GM23338 (cell line): Measurements from ENCODE around the gene ZNF543. TPM values are rescaled to one million over a fixed set of nuclear protein-coding genes. Genes with fewer than 3 reads are reported as not detected.

Source experiments
- ATAC-seq: fragments of 200-7000 bp; cut with Tn5 transposase; 3 replicates; pipeline ENCODE4 v1.9.1; 2020
- DNase-seq: peaks from one replicate; pipeline ENCODE4 v3.0.0-alpha.2; 2015; ENCODE audit warnings: low spot score
- H2AFZ ChIP-seq: fragments of 200-600 bp; sonication (generic); 2 replicates; pipeline ENCODE4 v1.8.0; 2016; ENCODE audit warnings: antibody characterized with exemption, mild to moderate bottlenecking, moderate library complexity
- H3F3A ChIP-seq: fragments of 200-600 bp; sonication (generic); replicated peaks from 2 replicates; pipeline ENCODE4 v1.8.0; 2017; ENCODE audit warnings: antibody characterized with exemption, mixed run types, low read depth
- H3K27ac ChIP-seq: fragments of 200-600 bp; sonication (generic); 2 replicates; pipeline ENCODE4 v1.6.1; 2016; ENCODE audit warnings: low read depth
- H3K27me3 ChIP-seq: fragments of 200-600 bp; sonication (generic); 2 replicates; pipeline ENCODE4 v1.8.0; 2016; ENCODE audit warnings: mild to moderate bottlenecking, mixed run types, moderate library complexity; ENCODE audit not compliant: insufficient read depth
- H3K36me3 ChIP-seq: fragments of 200-600 bp; sonication (generic); 2 replicates; pipeline ENCODE4 v1.8.0; 2016; ENCODE audit warnings: mild to moderate bottlenecking; ENCODE audit not compliant: insufficient read depth
- H3K4me1 ChIP-seq: fragments of 200-600 bp; sonication (generic); 2 replicates; pipeline ENCODE4 v1.8.0; 2016; ENCODE audit warnings: mild to moderate bottlenecking, moderate library complexity; ENCODE audit not compliant: insufficient read depth
- H3K4me2 ChIP-seq: fragments of 200-600 bp; sonication (generic); 2 replicates; pipeline ENCODE4 v1.7.1; 2017; ENCODE audit warnings: mixed run types
- H3K4me3 ChIP-seq: fragments of 200-600 bp; sonication (generic); 2 replicates; pipeline ENCODE4 v1.6.1; 2016; ENCODE audit warnings: mixed run types
- H3K79me2 ChIP-seq: fragments of 200-600 bp; sonication (generic); replicated peaks from 2 replicates; pipeline ENCODE4 v1.8.0; 2017; ENCODE audit warnings: mild to moderate bottlenecking; ENCODE audit not compliant: insufficient read depth
- H3K9me2 ChIP-seq: fragments of 200-600 bp; sonication (generic); 2 replicates; pipeline ENCODE4 v1.8.0; 2017; ENCODE audit not compliant: insufficient read depth
- H4K20me1 ChIP-seq: fragments of 200-600 bp; sonication (generic); replicated peaks from 2 replicates; pipeline ENCODE4 v1.8.0; 2017; ENCODE audit warnings: mild to moderate bottlenecking; ENCODE audit not compliant: insufficient read depth
- H3K27ac Mint-ChIP-seq: 2 replicates; pipeline ENCODE4 v1.8.0; 2020; ENCODE audit warnings: inconsistent platforms, mild to moderate bottlenecking, moderate library complexity, mixed read lengths
- H3K27me3 Mint-ChIP-seq: 3 replicates; pipeline ENCODE4 v1.8.0; 2022; ENCODE audit warnings: low read depth, mild to moderate bottlenecking, moderate library complexity, mixed read lengths, inconsistent platforms; ENCODE audit not compliant: insufficient read depth, poor library complexity
- H3K36me3 Mint-ChIP-seq: 3 replicates; pipeline ENCODE4 v1.8.0; 2021; ENCODE audit warnings: low read depth, mild to moderate bottlenecking, inconsistent platforms, moderate library complexity, mixed read lengths
- H3K4me1 Mint-ChIP-seq: 3 replicates; pipeline ENCODE4 v1.8.0; 2020; ENCODE audit warnings: mild to moderate bottlenecking, inconsistent platforms, mixed read lengths
- H3K4me3 Mint-ChIP-seq: 3 replicates; pipeline ENCODE4 v1.8.0; 2021; ENCODE audit warnings: moderate library complexity, mild to moderate bottlenecking, inconsistent platforms, mixed read lengths
- H3K9me3 Mint-ChIP-seq: 3 replicates; pipeline ENCODE4 v1.8.0; 2020; ENCODE audit warnings: moderate library complexity, mild to moderate bottlenecking, inconsistent platforms, mixed read lengths
- CREB1 ChIP-seq: fragments of 250-450 bp; sonication (Bioruptor Pico); IDR thresholded peaks from 2 replicates; pipeline ENCODE4 v1.5.0; 2020; ENCODE audit warnings: low read depth, mild to moderate bottlenecking, moderate library complexity
- CTCF ChIP-seq, 2 experiments: fragments of 200-600 bp in 1 of 2; sonication (generic) in 1 of 2; conservative IDR thresholded peaks; 2 replicates each; pipeline versions ENCODE4 v1.5.1 to v1.6.1; 2016 to 2017; ENCODE audit warnings: antibody characterized with exemption in 2 of 2, low read depth in 2 of 2, mild to moderate bottlenecking in 2 of 2, moderate library complexity in 1 of 2
- EZH2 ChIP-seq: fragments of 200-600 bp; sonication (generic); IDR thresholded peaks from one replicate; pipeline ENCODE4 v1.8.0; 2017; ENCODE audit warnings: antibody characterized with exemption, mild to moderate bottlenecking, low read depth; ENCODE audit not compliant: unreplicated experiment
- EZH2phosphoT487 ChIP-seq: fragments of 200-600 bp; sonication (generic); IDR thresholded peaks from one replicate; pipeline ENCODE4 v1.8.1; 2018; ENCODE audit warnings: antibody characterized with exemption; ENCODE audit not compliant: unreplicated experiment
- JUNB ChIP-seq: IDR thresholded peaks from one replicate; pipeline ENCODE4 v1.6.1; 2016; ENCODE audit warnings: antibody characterized with exemption; ENCODE audit not compliant: unreplicated experiment
- NANOG ChIP-seq: IDR thresholded peaks from 2 replicates; pipeline ENCODE4 v1.6.1; 2016; ENCODE audit warnings: antibody characterized with exemption, borderline replicate concordance
- POLR2AphosphoS5 ChIP-seq: IDR thresholded peaks from 2 replicates; pipeline ENCODE4 v1.6.1; 2016; ENCODE audit warnings: antibody characterized with exemption, low read depth
- REST ChIP-seq: IDR thresholded peaks from one replicate; pipeline ENCODE4 v1.6.1; 2018; ENCODE audit warnings: antibody characterized with exemption; ENCODE audit not compliant: unreplicated experiment
- STAT1 ChIP-seq: IDR thresholded peaks from one replicate; pipeline ENCODE4 v1.6.1; 2016; ENCODE audit warnings: antibody characterized with exemption; ENCODE audit not compliant: unreplicated experiment
- ZNF114 ChIP-seq: fragments of 250-450 bp; sonication (Bioruptor Pico); IDR thresholded peaks from 2 replicates; pipeline ENCODE4 v1.5.0; 2020; ENCODE audit warnings: mild to moderate bottlenecking, moderate library complexity
- ZNF331 ChIP-seq: fragments of 250-450 bp; sonication (Bioruptor Pico); IDR thresholded peaks from 2 replicates; pipeline ENCODE4 v1.5.0; 2020; ENCODE audit warnings: low read depth, mild to moderate bottlenecking, moderate library complexity
- polyA plus RNA-seq: library from polyadenylated mRNA; unstranded; fragments of >200 nt; fragmentation: Nextera tagmentation; extraction: Ambion mirVana; gene quantifications from 2 replicates; pipeline ENCODE4 v1.2.1, GENCODE V29; 2016
- total RNA-seq: library from RNA; depleted of rRNA; stranded (reverse); fragments of >200 nt; shearing (Covaris generic); gene quantifications from 2 replicates; pipeline ENCODE4 v1.2.3, GENCODE V29; 2014
- TF ChIP-seq, protein P1 (sequence below): fragments of 250-450 bp; sonication (Bioruptor Pico); IDR thresholded peaks from 2 replicates; pipeline ENCODE4 v1.5.0; 2020; ENCODE audit warnings: mild to moderate bottlenecking, moderate library complexity
- TF ChIP-seq, protein P2 (sequence below): IDR thresholded peaks from 2 replicates; pipeline ENCODE4 v1.6.1; 2016; ENCODE audit warnings: antibody characterized with exemption

Gene ZNF543
- total and polyA plus RNA-seq, 2 experiments from 2014 or later, result 2.4 to 10.3 TPM

DNA sequence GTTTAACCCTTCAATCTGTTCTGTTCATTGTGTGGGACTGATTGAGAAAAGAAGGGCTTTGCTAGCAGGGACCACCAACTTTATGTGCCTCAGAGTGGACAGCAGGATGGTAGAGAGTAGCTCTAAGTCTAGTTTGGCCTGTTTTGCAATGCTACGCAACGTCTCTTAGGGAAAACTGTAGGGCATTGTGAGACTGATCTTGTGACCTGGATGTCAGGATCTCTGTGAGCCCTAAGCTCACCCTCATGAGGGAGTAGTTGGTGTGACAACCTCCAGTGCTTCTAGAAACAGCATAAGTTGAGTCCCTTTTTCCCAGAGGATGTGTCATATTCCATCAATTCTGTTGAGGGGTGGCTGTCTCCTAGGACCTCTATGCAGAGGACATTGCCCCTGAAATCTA, 9.5 kb upstream of the ZNF543 start:
- H3K9me3 Mint-ChIP-seq, result no peaks in the 10 kb centered on the region
- Histone ChIP-seq H4K20me1 (no peaks in the 10 kb centered on the region), H3K36me3 (no peaks in the 10 kb centered on the region), H2AFZ (no peak overlapping the region), H3K4me2 (no peak overlapping the region), H3F3A (no peaks in the 10 kb centered on the region), H3K27me3 (peaks cover 20% of the 10 kb centered on the region), H3K4me3 (no peak overlapping the region), H3K9me2 (no peaks in the 10 kb centered on the region), H3K27ac (no peak overlapping the region), H3K79me2 (no peaks in the 10 kb centered on the region), H3K4me1 (no peaks in the 10 kb centered on the region)
- TF ChIP-seq ZNF114 (CRISPR knock-in tag) (no peak), EZH2phosphoT487 (no peak), STAT1 (no peak), EZH2 (no peak), ZNF331 (CRISPR knock-in tag) (no peak), NANOG (no peak), CTCF (conservative IDR thresholded peaks at IDR 0.05; ENCODE audit: low read depth in 2 of 2) (no peak), CREB1 (CRISPR knock-in tag) (no peak), REST (no peak), JUNB (no peak), POLR2AphosphoS5 (no peak)
- TF ChIP-seq, protein P1, sequence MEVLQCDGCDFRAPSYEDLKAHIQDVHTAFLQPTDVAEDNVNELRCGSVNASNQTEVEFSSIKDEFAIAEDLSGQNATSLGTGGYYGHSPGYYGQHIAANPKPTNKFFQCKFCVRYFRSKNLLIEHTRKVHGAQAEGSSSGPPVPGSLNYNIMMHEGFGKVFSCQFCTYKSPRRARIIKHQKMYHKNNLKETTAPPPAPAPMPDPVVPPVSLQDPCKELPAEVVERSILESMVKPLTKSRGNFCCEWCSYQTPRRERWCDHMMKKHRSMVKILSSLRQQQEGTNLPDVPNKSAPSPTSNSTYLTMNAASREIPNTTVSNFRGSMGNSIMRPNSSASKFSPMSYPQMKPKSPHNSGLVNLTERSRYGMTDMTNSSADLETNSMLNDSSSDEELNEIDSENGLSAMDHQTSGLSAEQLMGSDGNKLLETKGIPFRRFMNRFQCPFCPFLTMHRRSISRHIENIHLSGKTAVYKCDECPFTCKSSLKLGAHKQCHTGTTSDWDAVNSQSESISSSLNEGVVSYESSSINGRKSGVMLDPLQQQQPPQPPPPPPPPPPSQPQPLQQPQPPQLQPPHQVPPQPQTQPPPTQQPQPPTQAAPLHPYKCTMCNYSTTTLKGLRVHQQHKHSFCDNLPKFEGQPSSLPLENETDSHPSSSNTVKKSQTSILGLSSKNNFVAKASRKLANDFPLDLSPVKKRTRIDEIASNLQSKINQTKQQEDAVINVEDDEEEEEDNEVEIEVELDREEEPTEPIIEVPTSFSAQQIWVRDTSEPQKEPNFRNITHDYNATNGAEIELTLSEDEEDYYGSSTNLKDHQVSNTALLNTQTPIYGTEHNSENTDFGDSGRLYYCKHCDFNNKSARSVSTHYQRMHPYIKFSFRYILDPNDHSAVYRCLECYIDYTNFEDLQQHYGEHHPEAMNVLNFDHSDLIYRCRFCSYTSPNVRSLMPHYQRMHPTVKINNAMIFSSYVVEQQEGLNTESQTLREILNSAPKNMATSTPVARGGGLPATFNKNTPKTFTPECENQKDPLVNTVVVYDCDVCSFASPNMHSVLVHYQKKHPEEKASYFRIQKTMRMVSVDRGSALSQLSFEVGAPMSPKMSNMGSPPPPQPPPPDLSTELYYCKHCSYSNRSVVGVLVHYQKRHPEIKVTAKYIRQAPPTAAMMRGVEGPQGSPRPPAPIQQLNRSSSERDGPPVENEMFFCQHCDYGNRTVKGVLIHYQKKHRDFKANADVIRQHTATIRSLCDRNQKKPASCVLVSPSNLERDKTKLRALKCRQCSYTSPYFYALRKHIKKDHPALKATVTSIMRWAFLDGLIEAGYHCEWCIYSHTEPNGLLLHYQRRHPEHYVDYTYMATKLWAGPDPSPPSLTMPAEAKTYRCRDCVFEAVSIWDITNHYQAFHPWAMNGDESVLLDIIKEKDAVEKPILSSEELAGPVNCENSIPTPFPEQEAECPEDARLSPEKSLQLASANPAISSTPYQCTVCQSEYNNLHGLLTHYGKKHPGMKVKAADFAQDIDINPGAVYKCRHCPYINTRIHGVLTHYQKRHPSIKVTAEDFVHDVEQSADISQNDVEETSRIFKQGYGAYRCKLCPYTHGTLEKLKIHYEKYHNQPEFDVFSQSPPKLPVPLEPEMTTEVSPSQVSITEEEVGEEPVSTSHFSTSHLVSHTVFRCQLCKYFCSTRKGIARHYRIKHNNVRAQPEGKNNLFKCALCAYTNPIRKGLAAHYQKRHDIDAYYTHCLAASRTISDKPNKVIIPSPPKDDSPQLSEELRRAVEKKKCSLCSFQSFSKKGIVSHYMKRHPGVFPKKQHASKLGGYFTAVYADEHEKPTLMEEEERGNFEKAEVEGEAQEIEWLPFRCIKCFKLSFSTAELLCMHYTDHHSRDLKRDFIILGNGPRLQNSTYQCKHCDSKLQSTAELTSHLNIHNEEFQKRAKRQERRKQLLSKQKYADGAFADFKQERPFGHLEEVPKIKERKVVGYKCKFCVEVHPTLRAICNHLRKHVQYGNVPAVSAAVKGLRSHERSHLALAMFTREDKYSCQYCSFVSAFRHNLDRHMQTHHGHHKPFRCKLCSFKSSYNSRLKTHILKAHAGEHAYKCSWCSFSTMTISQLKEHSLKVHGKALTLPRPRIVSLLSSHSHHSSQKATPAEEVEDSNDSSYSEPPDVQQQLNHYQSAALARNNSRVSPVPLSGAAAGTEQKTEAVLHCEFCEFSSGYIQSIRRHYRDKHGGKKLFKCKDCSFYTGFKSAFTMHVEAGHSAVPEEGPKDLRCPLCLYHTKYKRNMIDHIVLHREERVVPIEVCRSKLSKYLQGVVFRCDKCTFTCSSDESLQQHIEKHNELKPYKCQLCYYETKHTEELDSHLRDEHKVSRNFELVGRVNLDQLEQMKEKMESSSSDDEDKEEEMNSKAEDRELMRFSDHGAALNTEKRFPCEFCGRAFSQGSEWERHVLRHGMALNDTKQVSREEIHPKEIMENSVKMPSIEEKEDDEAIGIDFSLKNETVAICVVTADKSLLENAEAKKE, result no peak
- TF ChIP-seq, protein P2, sequence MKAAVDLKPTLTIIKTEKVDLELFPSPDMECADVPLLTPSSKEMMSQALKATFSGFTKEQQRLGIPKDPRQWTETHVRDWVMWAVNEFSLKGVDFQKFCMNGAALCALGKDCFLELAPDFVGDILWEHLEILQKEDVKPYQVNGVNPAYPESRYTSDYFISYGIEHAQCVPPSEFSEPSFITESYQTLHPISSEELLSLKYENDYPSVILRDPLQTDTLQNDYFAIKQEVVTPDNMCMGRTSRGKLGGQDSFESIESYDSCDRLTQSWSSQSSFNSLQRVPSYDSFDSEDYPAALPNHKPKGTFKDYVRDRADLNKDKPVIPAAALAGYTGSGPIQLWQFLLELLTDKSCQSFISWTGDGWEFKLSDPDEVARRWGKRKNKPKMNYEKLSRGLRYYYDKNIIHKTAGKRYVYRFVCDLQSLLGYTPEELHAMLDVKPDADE, result no peak
- peaks cover 6% of the 10 kb centered on the region for H3K27me3 Mint-ChIP-seq
- H3K27ac Mint-ChIP-seq, result no peak overlapping the region
- no peak for DNase-seq
- no peaks in the 10 kb centered on the region for H3K36me3 Mint-ChIP-seq
- no peak overlapping the region for H3K4me3 Mint-ChIP-seq
- no peak for ATAC-seq
- H3K4me1 Mint-ChIP-seq, result no peaks in the 10 kb centered on the region
